Osteoblast (primary cell): ENCODE results near the gene ITFG2. TPM values are rescaled to one million over a fixed set of nuclear protein-coding genes. Genes with fewer than 3 reads are reported as not detected.

Experiments used
- DNase-seq: peaks from one replicate; pipeline ENCODE4 v3.0.0; 2011; ENCODE audit warnings: low spot score, mixed read lengths; ENCODE audit not compliant: insufficient read length; ENCODE audit errors: missing footprints
- H2AFZ ChIP-seq: 2 replicates; pipeline ENCODE4 v1.6.0; 2011; ENCODE audit warnings: mild to moderate bottlenecking, low read length
- H3K27ac ChIP-seq: 2 replicates; pipeline ENCODE4 v1.5.1; 2011; ENCODE audit warnings: mild to moderate bottlenecking, low read depth, low read length, moderate library complexity
- H3K27me3 ChIP-seq: 2 replicates; pipeline ENCODE4 v1.6.0; 2012; ENCODE audit warnings: mild to moderate bottlenecking, control low read depth, inconsistent platforms, low read length, moderate library complexity; ENCODE audit not compliant: insufficient read depth
- H3K36me3 ChIP-seq: 2 replicates; pipeline ENCODE4 v1.5.1; 2011; ENCODE audit warnings: mild to moderate bottlenecking, low read length, control low read depth, moderate library complexity; ENCODE audit not compliant: insufficient read depth
- H3K4me1 ChIP-seq: 2 replicates; pipeline ENCODE4 v1.5.1; 2011; ENCODE audit warnings: mild to moderate bottlenecking, low read length, control low read depth, moderate library complexity; ENCODE audit not compliant: insufficient read depth
- H3K4me2 ChIP-seq: 2 replicates; pipeline ENCODE4 v1.6.0; 2011; ENCODE audit warnings: mild to moderate bottlenecking, low read length; ENCODE audit not compliant: insufficient read depth
- H3K4me3 ChIP-seq: fragments of 200-600 bp; sonication (generic); 3 replicates; pipeline ENCODE4 v1.5.1; 2012; ENCODE audit warnings: mild to moderate bottlenecking, low read length, inconsistent platforms; ENCODE audit not compliant: insufficient read depth
- H3K79me2 ChIP-seq: 2 replicates; pipeline ENCODE4 v1.6.0; 2012; ENCODE audit warnings: mild to moderate bottlenecking, low read length, control low read depth, inconsistent platforms; ENCODE audit not compliant: insufficient read depth
- H3K9me3 ChIP-seq: 2 replicates; pipeline ENCODE4 v1.5.1; 2011; ENCODE audit warnings: low read depth, low read length, control low read depth
- H4K20me1 ChIP-seq: 2 replicates; pipeline ENCODE4 v1.6.0; 2012; ENCODE audit warnings: mild to moderate bottlenecking, low read length, control low read depth; ENCODE audit not compliant: insufficient read depth
- CTCF ChIP-seq: IDR thresholded peaks from 2 replicates; pipeline ENCODE4 v1.5.1; 2011; ENCODE audit warnings: mild to moderate bottlenecking, low read depth, low read length, moderate library complexity; ENCODE audit errors: extremely low read depth
- total RNA-seq: library from RNA; depleted of rRNA; stranded (reverse); fragments of >200 nt; gene quantifications from 2 replicates; pipeline ENCODE4 v1.2.3, GENCODE V29; 2012

Gene ITFG2
- total RNA-seq, 1 donor: 20.6 TPM

- no peaks in the 10 kb centered on the region for H3K36me3 ChIP-seq
- no peak for DNase-seq
- no peaks in the 10 kb centered on the region for H3K9me3 ChIP-seq
- H4K20me1 ChIP-seq: no peaks in the 10 kb centered on the region
- peak overlapping the region; percentile 98 for H2AFZ ChIP-seq
- peak overlapping the region; percentile 86 for H3K4me3 ChIP-seq
- H3K4me1 ChIP-seq: peaks cover 11% of the 10 kb centered on the region
- no peaks in the 10 kb centered on the region for H3K27me3 ChIP-seq
- peaks cover 28% of the 10 kb centered on the region for H3K79me2 ChIP-seq
- TF ChIP-seq CTCF: no peak
- peak overlapping the region; percentile 98 for H3K4me2 ChIP-seq
- H3K27ac ChIP-seq: peak overlapping the region; percentile 92
Observed at GRCh38 chr12:2811801-2812200, 667 bp upstream of the ITFG2 start.

GRCh38 chr12:2813214-2814185, 1.0 kb downstream of the ITFG2 start:
- Histone ChIP-seq H3K4me3 (peak overlapping the region; percentile 86), H3K4me2 (peak overlapping the region; percentile 98), H4K20me1 (no peaks in the 10 kb centered on the region), H3K4me1 (peaks cover 11% of the 10 kb centered on the region), H3K27ac (peak overlapping the region; percentile 92), H3K9me3 (no peaks in the 10 kb centered on the region), H2AFZ (peak overlapping the region; percentile 98), H3K27me3 (no peaks in the 10 kb centered on the region), H3K36me3 (peaks cover 14% of the 10 kb centered on the region), H3K79me2 (peaks cover 31% of the 10 kb centered on the region)
- DNase-seq: peak; percentile 86
- peak; percentile 77 for TF ChIP-seq CTCF

GRCh38 chr12:2819810-2820209, 7.3 kb downstream of the ITFG2 start:
- Histone ChIP-seq H2AFZ (no peak overlapping the region), H3K4me2 (no peak overlapping the region), H3K79me2 (peaks cover 13% of the 10 kb centered on the region), H3K4me1 (no peaks in the 10 kb centered on the region), H3K4me3 (no peak overlapping the region), H4K20me1 (no peaks in the 10 kb centered on the region), H3K27me3 (no peaks in the 10 kb centered on the region), H3K36me3 (peaks cover 64% of the 10 kb centered on the region), H3K27ac (no peak overlapping the region), H3K9me3 (no peaks in the 10 kb centered on the region)
- no peak for DNase-seq
- TF ChIP-seq CTCF: no peak

- Histone ChIP-seq H3K4me1 (no peaks in the 10 kb centered on the region), H4K20me1 (no peaks in the 10 kb centered on the region), H3K4me3 (no peak overlapping the region), H3K9me3 (no peaks in the 10 kb centered on the region), H3K4me2 (no peak overlapping the region), H3K27ac (no peak overlapping the region), H2AFZ (no peak overlapping the region), H3K27me3 (no peaks in the 10 kb centered on the region), H3K79me2 (peaks cover 7% of the 10 kb centered on the region), H3K36me3 (peaks cover 67% of the 10 kb centered on the region)
- DNase-seq: no peak
- no peak for TF ChIP-seq CTCF
Observed at GRCh38 chr12:2820432-2820831, 8.0 kb downstream of the ITFG2 start.
